Smooth muscle cell (in vitro differentiated cells): ENCODE measurements around the gene MXRA7. TPM values are rescaled to one million over a fixed set of nuclear protein-coding genes. Genes with fewer than 3 reads are reported as not detected.
A peak's percentile ranks its signal among the peaks of the same experiment; 100 is the strongest.
"Not testable (repeated sequence)": the region's sequence is repeated elsewhere in the genome, so short reads cannot be mapped to it uniquely, and the experiment has no call there.

ENCODE experiments used
- DNase-seq: peaks from one replicate; lab custom pipeline; 2025; ENCODE audit not compliant: unreplicated experiment; lab: John Stamatoyannopoulos, UW
- H2AFZ ChIP-seq: fragments of 200-600 bp; sonication (generic); 2 replicates; pipeline ENCODE4 v1.6.0; 2016; ENCODE audit warnings: antibody characterized with exemption, low read depth, mild to moderate bottlenecking
- H3F3A ChIP-seq: fragments of 200-600 bp; sonication (generic); 2 replicates; pipeline ENCODE4 v1.6.0; 2017; ENCODE audit warnings: antibody characterized with exemption, low read depth
- H3K27ac ChIP-seq: fragments of 200-600 bp; sonication (generic); 2 replicates; pipeline ENCODE4 v1.5.1; 2016; ENCODE audit warnings: low read depth, mild to moderate bottlenecking
- H3K27me3 ChIP-seq: fragments of 200-600 bp; sonication (generic); 2 replicates; pipeline ENCODE4 v1.6.1; 2016; ENCODE audit warnings: low read depth, mild to moderate bottlenecking
- H3K36me3 ChIP-seq: fragments of 200-600 bp; sonication (generic); 2 replicates; pipeline ENCODE4 v1.5.1; 2016; ENCODE audit warnings: low read depth
- H3K4me1 ChIP-seq: fragments of 200-600 bp; sonication (generic); 2 replicates; pipeline ENCODE4 v1.5.1; 2016; ENCODE audit warnings: low read depth
- H3K4me2 ChIP-seq: fragments of 200-600 bp; sonication (generic); 2 replicates; pipeline ENCODE4 v1.6.0; 2016; ENCODE audit warnings: mild to moderate bottlenecking
- H3K4me3 ChIP-seq: fragments of 200-600 bp; sonication (generic); 2 replicates; pipeline ENCODE4 v1.5.1; 2016; ENCODE audit warnings: mild to moderate bottlenecking
- H3K79me2 ChIP-seq: fragments of 200-600 bp; sonication (generic); 2 replicates; pipeline ENCODE4 v1.6.0; 2016; ENCODE audit warnings: low read depth, mild to moderate bottlenecking
- H3K9ac ChIP-seq: fragments of 200-600 bp; sonication (generic); 2 replicates; pipeline ENCODE4 v1.6.0; 2016; ENCODE audit warnings: low read depth
- H3K9me3 ChIP-seq: fragments of 200-600 bp; sonication (generic); replicated peaks from 2 replicates; pipeline ENCODE4 v1.5.1; 2016; ENCODE audit warnings: low read depth
- H4K20me1 ChIP-seq: fragments of 200-600 bp; sonication (generic); 2 replicates; pipeline ENCODE4 v1.6.0; 2016; ENCODE audit warnings: low read depth
- WGBS: methylation state at CpG from one replicate; pipeline ENCODE4 v1.1.7; 2016; ENCODE audit warnings: low lambda C conversion rate; 5-methylcytosine and 5-hydroxymethylcytosine counted together
- polyA plus RNA-seq: library from polyadenylated mRNA; unstranded; fragments of >200 nt; fragmentation: Nextera tagmentation; extraction: Ambion mirVana; gene quantifications from 2 replicates; pipeline ENCODE4 v1.2.1, GENCODE V29; 2016
- total RNA-seq: library from RNA; depleted of rRNA; stranded (reverse); fragments of >200 nt; gene quantifications from 2 replicates; pipeline ENCODE4 v1.2.3, GENCODE V29; 2014
- TF ChIP-seq, protein P1 (sequence below): fragments of 200-600 bp; sonication (generic); IDR thresholded peaks from 2 replicates; pipeline ENCODE4 v1.5.1; 2017; ENCODE audit warnings: borderline replicate concordance, mild to moderate bottlenecking, antibody characterized with exemption; ENCODE audit not compliant: insufficient read depth, poor library complexity, severe bottlenecking

The MXRA7 gene
- total and polyA plus RNA-seq, 2 experiments from 2014 or later: 134 to 158 TPM

DNA sequence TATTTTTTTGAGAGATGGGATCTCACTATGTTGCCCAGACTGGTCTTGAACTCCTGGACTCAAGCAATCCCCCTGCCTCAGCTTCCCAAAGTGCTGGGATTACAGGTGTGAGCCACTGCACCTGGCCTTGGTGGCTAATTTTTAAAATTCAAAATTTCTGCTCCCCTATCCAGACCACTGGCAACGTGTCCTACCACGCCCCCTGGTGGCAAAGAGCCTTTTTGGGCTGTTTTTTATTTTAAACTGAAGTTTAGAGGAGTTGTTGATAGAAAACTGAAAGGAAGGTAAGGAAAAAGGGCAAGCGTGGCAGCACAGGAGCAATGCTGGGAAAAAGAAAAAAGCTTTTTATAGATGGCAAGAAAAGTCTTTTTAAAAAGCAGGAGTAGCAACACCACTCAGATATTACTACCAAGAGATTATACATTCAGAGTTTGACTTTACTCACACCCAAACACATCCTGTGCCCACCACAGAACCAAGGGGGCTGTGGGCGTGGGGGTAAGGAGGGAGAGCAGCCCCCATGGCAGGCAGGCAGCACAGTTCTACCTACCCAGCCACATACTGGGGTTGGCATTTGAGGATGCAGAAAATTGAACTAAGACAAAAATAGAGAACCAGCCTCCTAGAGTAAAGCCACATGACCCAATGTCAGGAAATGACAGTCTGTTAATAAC lies 4.2 kb upstream of the MXRA7 start:
- Histone ChIP-seq H3K79me2 (no peaks in the 10 kb centered on the region), H3K27ac (peak overlapping the region; percentile 100), H3K9me3 (no peaks in the 10 kb centered on the region), H3K4me3 (no peak overlapping the region), H3F3A (peaks cover 28% of the 10 kb centered on the region), H3K36me3 (peaks cover 4% of the 10 kb centered on the region), H3K27me3 (no peaks in the 10 kb centered on the region), H3K4me2 (peak overlapping the region; percentile 22), H3K9ac (peak overlapping the region; percentile 35), H4K20me1 (peaks cover 79% of the 10 kb centered on the region), H2AFZ (no peak overlapping the region), H3K4me1 (peaks cover 16% of the 10 kb centered on the region)
- TF ChIP-seq, protein P1, sequence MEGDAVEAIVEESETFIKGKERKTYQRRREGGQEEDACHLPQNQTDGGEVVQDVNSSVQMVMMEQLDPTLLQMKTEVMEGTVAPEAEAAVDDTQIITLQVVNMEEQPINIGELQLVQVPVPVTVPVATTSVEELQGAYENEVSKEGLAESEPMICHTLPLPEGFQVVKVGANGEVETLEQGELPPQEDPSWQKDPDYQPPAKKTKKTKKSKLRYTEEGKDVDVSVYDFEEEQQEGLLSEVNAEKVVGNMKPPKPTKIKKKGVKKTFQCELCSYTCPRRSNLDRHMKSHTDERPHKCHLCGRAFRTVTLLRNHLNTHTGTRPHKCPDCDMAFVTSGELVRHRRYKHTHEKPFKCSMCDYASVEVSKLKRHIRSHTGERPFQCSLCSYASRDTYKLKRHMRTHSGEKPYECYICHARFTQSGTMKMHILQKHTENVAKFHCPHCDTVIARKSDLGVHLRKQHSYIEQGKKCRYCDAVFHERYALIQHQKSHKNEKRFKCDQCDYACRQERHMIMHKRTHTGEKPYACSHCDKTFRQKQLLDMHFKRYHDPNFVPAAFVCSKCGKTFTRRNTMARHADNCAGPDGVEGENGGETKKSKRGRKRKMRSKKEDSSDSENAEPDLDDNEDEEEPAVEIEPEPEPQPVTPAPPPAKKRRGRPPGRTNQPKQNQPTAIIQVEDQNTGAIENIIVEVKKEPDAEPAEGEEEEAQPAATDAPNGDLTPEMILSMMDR: peak; percentile 92
- DNase-seq: peak; percentile 38
- WGBS: 39% methylated on average over 4 of the region's 4 CpGs

DNA sequence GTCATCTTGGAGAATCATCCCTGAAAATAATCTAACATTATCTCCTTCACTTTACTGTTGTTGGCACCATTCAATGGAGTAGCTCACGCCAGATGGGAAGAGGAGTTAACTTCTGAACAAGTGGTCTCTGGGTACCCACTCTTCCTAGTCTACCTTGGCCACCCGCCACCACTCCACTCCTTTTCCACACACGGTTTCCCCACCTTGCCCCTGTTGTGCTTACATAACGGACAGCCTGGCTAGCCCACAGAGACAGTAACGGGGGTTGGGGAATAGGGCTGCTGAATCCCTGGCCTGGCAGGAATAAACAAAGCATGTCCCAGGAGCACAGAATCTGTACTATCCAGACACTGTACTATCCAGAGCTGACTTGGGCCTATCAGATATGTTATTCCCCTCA lies 3.6 kb upstream of the MXRA7 start:
- Histone ChIP-seq H3K4me2 (no peak overlapping the region), H3K9me3 (no peaks in the 10 kb centered on the region), H3K9ac (no peak overlapping the region), H3K4me3 (no peak overlapping the region), H2AFZ (no peak overlapping the region), H3K79me2 (no peaks in the 10 kb centered on the region), H3K36me3 (no peaks in the 10 kb centered on the region), H3K4me1 (peaks cover 22% of the 10 kb centered on the region), H3F3A (peaks cover 24% of the 10 kb centered on the region), H4K20me1 (peaks cover 73% of the 10 kb centered on the region), H3K27me3 (no peaks in the 10 kb centered on the region), H3K27ac (no peak overlapping the region)
- WGBS: 87% methylated on average over 5 of the region's 5 CpGs
- no peak for DNase-seq
- TF ChIP-seq, protein P1: no peak

DNA sequence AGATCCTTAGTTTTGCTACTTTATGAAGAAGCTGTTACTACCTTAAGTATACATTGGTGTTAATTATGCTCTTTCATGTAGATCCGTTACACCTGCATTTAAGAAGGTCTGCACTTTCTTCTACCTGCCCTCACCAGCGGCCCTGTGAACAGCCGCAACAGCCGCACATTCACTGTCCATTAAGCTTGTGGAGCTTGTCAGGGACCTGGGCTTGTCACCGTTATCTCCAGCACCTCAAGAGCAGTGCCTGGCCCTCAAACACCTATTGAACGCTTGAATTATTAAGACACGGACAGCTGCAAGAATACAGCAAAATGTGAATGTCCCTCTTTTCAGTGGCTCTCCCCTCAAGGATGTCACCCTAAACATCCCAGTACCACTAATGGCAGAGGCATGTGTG lies 3.0 kb upstream of the MXRA7 start:
- Histone ChIP-seq H3K79me2 (no peaks in the 10 kb centered on the region), H3K27ac (no peak overlapping the region), H3K4me2 (no peak overlapping the region), H4K20me1 (peaks cover 70% of the 10 kb centered on the region), H3K9ac (no peak overlapping the region), H3F3A (peaks cover 23% of the 10 kb centered on the region), H3K9me3 (no peaks in the 10 kb centered on the region), H3K36me3 (no peaks in the 10 kb centered on the region), H3K4me1 (peaks cover 25% of the 10 kb centered on the region), H2AFZ (no peak overlapping the region), H3K27me3 (no peaks in the 10 kb centered on the region), H3K4me3 (no peak overlapping the region)
- 98% methylated on average over 7 of the region's 7 CpGs for WGBS
- DNase-seq: no peak
- TF ChIP-seq, protein P1: no peak

DNA sequence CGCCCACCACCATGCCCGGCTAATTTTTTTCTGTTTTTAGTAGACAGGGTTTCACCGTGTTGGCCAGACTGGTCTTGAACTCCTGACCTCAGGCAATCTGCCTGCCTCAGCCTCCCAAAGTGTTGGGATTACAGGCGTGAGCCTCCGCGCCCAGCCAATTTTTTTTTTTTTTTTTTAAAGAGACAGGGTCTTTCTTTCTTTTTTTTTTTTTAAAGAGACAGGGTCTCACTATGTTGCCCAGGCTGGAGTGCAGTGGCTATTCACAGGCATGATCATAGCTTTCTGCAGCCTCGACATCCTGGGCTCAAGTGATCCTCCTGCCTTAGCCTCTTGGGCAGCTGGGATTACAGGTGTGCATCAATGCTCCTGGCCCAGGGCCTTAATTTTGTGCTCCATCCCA lies 1.6 kb upstream of the MXRA7 start:
- not testable (repeated sequence) for H3K9me3 ChIP-seq, H3K4me3 ChIP-seq, H3K27me3 ChIP-seq, H2AFZ ChIP-seq, H3K9ac ChIP-seq, H3K4me2 ChIP-seq, DNase-seq, H3K27ac ChIP-seq, H3K36me3 ChIP-seq
- Histone ChIP-seq H3K4me1 (peaks cover 36% of the 10 kb centered on the region), H3F3A (peaks cover 26% of the 10 kb centered on the region), H4K20me1 (peaks cover 72% of the 10 kb centered on the region), H3K79me2 (peaks cover 13% of the 10 kb centered on the region)
- 86% methylated on average over 7 of the region's 7 CpGs for WGBS

DNA sequence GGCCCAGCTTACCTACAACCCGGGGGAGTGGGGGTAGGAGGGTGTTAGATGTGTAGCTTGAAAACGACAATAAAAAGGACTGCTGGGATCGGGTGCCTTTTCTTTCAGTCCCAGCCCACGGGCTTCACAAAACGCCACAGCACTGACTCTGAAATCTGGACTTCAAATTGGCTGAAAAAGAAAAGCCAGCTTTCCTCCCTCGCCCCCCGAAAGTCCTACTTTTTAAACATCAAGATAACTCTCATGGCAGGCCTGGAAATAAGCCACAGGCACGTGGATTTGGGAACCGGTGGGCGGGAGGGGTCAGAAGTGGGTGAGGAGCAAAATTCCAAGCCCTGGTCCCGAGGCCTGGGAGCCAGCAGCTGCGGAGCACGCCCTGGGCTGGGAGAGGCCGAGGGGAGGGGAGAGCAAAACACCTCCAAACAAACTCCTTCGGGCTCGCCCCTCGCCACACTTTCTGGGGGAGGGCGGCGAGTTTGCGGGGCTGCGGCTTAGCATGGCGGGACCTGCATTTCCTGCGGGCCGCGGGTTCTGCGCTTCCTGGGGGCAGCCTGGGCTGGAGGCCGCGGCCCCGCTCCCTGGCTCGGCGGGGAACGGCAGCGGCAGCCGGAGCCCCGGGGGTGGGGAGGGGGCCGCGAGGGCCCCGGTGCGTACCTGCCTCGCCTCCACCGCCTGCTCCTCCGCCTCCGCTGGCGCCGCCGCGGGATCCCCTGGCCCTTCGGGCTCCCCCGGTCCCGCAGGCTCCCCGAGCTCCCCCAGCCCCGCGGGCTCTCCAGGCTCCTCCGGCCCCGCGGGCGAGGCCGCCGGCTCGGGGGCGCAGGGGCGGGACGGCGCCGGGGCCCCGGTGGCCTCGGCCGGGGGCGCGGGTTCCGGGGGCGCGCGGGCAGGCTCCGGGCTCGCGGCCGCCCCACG lies 558 bp downstream of the MXRA7 start:
- H2AFZ ChIP-seq, DNase-seq, H3K9me3 ChIP-seq, H3K27me3 ChIP-seq, H3K36me3 ChIP-seq: not testable (repeated sequence)
- WGBS: 2% methylated on average over 21 of the region's 79 CpGs
- Histone ChIP-seq H3K4me2 (peak overlapping the region; percentile 90), H3F3A (peaks cover 25% of the 10 kb centered on the region), H3K9ac (peak overlapping the region; percentile 93), H3K79me2 (peaks cover 31% of the 10 kb centered on the region), H3K4me3 (peak overlapping the region; percentile 81), H3K27ac (peak overlapping the region; percentile 98), H4K20me1 (peaks cover 70% of the 10 kb centered on the region), H3K4me1 (peaks cover 34% of the 10 kb centered on the region)
